HG03575 (cell line): ENCODE data around the gene EXOC6B.

Source experiments
- ATAC-seq: cut with Tn5 transposase; IDR thresholded peaks from one replicate; pipeline ENCODE4 v1.9.1; 2021; ENCODE audit not compliant: unreplicated experiment, insufficient number of reproducible peaks, low FRiP score; ENCODE audit errors: extremely low read depth

Gene EXOC6B

DNA sequence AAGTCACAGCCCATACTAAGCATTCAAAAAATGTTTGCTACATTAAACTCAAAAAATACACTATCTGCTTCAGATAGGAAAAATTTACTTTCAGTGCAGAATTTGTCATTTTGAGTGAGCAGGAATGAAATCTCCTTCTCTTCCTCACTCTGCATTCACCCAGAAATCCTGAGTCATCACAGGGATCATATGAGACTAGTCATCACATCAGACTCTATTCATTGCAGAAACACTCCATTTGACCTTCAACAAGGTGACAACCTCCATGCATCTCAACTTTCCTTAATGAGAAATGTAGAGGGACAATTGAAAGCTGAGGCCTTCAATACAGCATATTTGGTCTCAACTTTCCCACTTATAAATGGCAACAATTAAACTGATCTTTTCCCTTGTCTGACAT lies 547.8 kb downstream of the EXOC6B start:
- no peak for ATAC-seq

DNA sequence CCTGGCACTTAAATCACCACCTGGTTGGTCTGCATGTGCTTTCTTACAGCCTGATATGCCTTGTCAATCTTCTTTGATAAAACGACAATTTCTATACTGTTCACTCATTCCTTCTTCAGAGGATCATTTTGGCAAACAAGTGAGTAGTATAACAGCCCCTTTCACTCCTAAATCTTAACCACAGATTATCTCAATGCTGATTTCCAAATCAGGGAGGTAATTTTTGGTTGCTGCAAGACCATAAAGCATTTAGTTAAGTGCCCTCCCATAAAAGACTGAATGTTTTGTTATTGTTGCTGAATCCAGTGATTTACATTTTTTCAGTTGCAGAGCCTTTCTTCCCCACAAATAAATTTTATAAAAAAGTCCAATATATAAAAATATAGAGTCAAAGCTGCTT lies 549.0 kb downstream of the EXOC6B start:
- no peak for ATAC-seq

DNA sequence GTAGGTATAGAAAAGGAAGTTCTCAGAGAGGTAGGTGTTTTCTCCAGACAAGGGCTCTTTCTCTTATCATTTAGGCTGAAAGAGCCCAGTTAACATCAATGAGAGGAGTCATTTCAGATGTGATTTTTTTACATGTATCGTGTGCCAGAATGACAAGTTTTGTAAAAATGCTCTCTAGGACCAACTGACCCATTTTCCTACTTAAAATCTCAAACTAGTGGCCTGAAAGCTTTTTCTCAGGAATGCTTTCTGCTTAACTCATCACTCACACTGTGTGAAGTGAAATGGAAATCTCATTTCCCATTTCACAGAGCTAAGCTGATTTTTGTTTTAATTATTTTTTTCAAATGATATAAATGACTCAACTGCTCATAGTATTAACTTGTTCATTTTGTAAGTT lies 549.5 kb downstream of the EXOC6B start:
- no peak for ATAC-seq

DNA sequence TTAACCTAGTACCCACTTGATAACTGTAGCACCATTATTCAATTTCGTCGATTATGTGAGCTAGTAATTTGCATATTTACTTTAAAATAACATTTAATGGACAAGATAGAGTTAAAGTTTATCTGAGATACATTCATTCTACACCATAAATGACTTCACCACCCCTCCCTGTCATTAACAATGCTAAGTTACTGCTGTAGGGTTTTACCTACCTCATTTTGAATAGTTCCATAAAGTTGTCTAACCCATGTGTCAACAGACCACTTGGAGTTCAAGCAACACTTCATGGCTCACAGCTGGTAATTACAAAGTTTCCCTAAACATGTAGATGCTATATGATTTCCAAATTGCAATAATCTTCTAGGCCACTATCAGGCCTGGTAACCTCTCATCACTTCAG lies 550.7 kb downstream of the EXOC6B start:
- ATAC-seq, result no peak

DNA sequence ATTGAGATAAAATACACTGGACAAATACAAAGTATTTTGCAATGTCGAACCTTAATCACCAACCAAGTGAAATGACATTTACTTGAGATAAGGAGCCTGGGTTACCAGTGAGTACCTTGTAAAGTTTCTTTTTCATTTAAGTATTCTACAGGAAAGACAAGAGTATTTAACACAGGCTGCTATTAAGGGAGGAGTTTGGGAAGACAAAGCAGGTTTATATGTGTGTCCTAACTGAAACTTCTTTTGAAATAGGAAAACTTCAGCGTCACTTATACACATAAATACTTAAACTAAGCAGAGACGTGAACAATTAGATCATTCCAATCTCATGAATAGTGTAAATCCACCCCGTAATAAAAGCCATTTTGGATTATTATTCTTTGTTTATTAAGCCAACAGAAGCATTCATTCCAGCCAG lies 551.4 kb downstream of the EXOC6B start:
- ATAC-seq, result no peak

DNA sequence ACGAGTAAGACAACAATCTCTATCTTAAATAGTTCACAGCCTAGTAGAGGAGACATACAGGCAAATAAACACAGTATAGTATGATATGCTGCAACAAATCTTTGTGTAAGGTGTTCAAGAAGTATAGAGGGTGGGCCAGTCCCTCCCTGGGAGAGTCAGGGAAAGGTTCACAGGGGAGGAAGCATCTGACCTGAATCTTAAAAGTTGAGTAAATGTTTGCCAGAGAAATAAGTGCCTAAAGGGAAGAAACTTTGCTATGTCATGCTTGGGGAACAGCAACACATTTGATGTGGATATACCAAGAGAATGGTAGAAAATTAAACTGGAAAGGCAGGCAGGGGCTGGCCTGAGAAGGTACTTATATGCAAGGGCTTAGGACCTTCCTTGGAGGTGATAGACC lies 552.4 kb downstream of the EXOC6B start:
- no peak for ATAC-seq

DNA sequence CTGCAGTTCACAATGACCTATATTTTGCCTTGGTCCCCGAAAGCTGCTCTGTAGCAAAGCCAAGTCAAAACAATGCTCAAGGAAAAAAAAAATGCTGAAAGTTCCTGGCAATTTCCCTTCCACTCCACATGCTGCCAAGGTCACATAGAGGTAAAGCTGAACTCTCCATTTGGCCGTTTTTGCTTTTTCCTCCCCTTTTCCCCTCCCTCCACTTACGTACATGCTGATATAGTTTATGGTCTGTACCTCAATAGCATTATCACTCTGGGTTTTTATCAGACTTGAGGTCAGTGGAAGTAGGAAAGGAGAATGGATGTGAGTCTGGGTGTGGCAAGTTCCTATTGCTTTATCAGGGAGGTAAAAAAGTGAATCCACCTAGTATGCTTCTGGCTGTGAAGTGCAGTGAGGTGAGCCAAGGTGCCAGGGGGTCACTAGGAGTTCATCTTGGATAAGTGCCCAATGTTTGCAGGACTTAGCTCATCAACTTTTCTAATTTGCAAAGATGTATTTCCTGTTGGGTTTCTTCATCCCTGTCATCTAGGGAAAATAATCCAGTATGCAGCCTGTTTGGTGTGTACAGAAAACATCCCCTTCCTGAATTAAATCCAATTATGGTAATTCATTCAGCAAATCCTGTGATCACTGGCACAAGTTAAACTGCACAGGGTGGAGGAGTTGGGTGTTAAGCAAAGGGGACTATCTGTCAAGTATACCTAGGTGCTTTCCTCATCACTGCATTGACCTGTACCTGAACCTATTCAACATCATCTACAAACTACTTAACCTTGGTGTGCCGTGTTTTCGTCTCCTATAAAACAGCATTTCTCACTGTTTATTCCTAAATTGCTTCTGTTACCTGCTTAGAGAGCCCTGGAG lies 553.8 kb downstream of the EXOC6B start:
- ATAC-seq, result no peak

DNA sequence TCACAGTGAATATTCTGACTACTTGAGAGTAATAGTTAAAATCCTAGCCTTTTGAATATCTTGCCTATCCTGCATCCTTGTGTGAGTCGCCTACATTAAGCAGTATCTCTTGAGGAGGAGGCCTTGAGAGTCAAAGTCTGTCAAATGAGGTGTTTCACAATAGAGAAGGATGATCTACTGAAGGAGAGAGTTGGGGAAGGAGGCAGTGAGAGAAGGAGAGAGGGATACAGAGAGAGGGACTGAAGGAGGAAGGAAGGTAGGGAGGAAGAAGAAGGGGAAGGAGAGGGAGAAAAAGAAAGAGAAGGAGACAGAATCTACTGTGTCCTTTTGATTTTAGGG lies 554.6 kb downstream of the EXOC6B start:
- no peak for ATAC-seq

DNA sequence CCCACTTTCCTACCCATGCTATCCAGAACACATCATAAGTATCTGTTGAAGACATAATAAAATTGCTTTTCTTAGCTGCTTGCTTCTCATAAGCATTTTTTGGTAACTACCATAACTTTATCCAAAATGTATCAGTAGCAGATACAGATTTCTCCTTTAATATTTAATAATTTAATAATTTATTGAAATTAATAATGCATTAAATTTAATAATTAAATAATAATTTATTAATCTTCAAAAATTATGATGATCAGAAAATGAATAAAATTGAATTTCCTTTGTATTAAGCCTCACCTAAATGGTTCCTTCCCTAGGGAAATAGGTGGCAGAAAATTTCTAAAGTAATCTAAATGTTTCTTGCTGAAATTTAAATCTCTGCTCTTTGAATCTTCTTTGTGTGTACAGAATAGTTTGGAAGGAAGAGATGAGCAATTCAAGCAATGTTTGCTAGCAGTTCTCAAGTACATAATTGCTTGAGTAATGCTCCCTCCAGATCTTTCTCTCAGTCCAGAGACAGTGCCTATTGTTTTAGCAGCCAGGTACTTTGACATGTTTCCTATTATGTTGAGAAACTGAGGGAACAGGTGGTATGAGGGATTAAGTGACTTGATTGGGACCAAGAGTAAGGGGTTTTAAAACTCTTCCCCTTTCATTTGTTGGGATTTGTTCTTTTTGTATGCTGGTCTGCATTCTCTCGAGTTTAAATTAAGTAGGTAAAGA lies 555.1 kb downstream of the EXOC6B start:
- no peak for ATAC-seq

DNA sequence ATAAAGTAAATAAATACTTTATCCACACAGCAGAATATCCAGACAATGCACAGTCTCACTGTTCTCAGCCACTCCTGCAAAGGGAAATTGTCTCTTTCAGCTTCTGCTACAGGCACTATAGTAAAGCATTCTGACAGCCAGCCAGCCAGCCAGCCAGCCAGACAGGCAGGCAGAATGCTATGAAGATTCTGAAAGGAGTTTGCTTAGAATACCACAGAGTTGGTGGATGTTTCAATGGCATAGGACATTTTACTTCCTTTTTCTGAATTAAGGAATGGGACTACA lies 562.1 kb downstream of the EXOC6B start:
- no peak for ATAC-seq

DNA sequence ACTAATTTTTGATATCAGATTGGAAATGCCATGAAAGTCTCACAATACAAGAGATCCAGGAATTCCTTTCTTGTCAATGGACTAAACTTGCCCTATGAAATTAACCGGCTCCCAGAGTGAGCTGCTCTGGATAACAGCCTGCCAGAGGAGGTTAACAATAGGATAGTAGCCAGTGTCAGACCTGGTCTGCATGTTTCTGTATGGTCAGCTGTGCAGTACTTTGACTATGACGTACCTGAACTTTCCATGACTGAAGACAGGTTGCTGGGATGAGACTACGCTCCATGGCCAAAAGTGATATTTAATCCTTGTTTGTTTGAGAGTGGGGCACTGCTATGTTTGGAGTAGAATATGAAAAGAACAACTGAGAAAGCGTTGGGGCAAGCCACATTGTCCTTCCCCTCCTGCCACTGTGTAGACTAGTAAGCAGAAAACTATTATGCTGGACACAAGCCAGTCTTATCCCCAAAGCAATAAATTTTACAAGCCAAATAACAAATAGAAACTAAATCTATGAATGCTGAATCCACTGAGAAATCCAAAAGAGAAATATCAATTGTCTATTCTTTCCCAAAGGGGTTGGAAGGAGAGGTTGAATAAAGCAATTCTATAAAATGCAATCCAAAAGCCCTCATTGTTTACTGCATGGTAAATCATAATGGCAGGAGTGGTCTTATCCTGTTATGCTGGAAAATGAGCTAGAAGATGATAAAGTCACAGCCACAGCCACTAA lies 562.6 kb downstream of the EXOC6B start:
- no peak for ATAC-seq

DNA sequence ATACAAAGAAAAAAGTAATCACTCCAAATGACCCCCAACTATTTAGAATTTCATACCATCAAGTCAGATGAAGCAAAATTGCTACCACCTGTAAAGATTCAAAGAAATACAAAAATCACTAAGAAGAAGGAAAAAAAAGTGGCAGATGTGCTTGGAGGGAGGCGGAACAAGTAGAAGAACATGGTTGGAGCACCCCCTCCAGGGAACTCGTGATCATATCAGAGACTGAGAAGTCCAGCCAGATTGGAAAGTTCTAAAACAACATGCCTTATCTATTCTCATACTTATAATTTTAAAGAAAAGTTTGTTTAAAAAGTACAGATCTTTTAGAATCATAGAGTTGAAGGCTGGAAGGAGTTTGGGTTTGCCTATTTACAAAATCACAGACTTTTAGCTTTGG lies 564.8 kb downstream of the EXOC6B start:
- no peak for ATAC-seq

DNA sequence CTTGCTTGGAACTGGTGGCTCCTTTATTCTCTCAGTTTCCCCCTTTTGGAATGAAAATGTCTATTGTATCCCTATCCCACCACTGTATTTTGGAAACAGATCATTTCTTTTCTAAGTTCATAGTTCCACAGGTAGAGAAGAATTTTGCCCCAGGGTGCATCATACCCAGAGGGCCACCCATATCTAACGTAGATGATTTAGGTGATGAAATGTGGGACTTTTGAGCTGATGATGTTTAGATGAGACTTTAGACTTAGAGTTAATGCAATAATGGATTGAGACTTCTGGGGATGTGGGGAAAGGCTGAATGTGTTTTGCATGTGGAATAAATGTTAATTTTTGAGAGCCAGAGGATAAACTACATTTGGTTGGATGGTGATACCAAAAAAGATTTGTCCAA lies 570.3 kb downstream of the EXOC6B start:
- ATAC-seq, result no peak

DNA sequence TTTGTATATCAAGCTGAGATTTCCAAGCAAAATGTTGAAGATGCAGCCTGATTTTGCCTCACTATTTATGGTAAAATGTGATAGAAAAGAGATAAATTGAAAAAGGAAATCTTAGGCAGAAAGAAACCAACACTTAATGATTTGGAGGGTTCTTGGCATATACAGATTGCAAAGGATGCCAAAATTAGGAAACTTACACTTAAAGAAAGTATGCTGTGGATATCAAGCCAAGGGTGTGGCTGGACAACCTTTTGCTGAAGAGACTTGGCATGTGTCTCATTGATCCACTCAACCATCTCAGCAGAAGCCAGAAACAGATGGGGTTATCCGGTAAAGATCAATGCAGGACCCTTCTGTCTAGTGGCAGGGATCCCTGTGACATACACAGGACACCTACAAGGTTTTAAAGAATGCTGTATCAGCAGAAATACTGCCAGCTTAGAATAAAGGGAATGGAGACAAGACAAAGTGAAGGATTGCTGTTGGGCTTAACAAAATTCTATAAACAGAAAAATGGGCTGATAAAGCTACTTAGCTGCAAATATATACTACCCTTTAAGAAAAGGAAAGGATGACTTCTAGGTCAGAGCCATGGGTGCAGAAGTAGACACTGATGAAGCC lies 570.9 kb downstream of the EXOC6B start:
- no peak for ATAC-seq

DNA sequence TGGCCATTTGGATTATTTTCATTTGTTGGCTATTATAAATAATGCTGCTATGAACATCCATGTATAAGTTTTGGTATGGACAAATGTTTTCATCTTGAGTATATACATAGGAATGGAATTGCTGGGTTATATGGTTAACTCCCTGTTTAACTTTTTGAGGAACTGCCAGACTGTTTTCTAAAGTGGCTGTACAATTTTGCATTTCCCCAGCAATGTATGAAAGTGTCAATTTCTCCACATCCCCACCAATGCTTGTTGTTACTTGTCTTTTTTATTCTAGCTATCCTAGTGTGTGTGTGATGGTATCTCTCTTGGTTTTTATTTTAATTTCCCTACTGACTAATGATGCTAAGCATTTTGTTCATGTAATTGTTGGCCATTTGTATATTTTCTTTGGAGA lies 587.5 kb downstream of the EXOC6B start:
- ATAC-seq, result no peak

DNA sequence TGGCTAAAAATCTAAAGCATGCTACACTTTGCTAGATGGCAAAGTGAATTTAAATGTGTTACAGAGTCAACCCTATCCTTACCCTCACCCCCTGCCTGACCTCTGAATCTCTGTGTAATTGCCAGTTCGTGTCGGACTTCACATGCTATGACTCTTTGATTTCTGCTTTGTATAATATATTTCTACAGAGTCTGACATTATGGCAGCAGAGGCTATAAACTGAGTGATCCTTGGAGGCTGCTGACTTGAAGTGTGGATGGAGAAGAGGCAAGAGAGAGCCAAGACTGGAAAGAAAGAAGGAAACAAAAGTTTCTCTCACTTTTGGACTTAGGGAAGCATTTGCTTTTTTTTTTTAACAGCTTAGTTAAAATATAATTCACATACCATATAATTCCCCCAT lies 588.3 kb downstream of the EXOC6B start:
- no peak for ATAC-seq

DNA sequence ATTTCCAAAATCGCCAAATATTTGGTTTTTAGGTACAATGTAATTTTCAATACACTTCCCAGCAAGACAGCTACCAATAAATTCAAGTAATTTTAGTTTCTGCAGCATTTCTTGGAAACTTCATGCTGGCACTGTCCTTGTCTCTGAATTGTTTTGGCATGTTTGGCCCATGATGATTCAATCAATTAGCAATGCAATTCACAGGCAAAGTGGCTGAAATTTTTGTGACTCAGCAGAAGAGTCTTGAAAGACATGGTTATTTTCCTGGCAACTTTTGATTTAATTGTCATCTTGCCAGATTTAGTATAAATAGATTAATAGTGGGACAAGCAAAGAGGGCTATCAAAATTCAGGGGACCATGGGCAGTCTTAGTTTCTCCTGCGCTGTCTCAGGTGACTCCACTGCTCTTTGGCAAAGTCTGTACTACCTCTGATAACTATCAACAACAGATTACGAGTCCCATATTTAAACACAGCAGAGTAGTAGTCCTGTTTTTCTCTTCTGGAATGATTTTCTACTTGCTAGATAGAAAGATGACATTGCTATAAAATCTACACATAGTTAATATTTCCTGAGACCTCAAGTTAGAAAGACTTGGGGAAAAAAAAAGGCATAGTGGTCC lies 589.3 kb downstream of the EXOC6B start:
- ATAC-seq, result no peak

DNA sequence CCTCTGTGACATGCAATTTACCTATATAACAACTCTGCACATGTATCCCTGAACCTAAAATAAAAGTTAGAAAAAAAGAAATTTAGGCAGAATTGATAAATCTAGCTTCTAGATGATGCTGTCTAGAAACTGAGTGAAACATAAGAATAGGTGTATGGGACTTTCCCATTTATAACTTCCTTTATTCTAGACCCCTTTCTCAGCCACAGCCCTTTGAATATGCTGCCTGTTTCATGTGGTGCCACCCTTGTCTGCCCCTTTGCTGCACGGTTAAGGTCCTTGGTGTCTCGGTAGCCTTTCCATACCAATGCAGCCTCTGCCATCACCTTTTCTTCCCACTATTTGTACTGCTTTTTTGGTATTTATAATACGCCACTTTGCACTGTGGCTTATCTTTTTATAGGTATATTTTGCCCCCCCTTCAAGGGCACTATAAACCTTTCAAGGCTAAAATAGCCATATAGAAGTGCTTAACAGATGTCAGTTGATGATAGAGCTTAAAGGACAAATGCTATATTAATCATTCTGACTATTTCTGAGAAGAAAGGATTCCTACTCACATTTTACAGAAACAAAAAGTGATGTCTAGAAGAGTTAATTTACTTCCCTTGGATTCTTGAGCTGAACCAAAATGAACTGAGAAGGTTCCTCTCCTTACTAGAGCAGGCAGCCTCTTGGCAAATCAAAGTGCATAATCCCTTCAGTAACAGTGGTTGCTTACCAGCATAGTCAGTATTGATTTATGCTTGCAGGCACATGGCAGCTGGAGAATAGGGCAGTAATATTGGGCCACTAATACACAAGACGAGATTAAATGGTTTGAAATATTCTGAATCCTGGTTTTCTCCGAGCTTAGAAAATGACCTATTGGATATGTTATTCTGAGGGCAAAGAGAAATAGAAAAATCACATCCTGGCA lies 590.1 kb downstream of the EXOC6B start:
- no peak for ATAC-seq
